Upper lobe of left lung (tissue), 4 donors: ENCODE measurements around the gene TUBB1.

ENCODE experiments used
- CTCF ChIP-seq, 6 experiments: fragments of 450-650 bp in 4 of 6; fragments of 200-600 bp in 2 of 6; sonication (generic) in 2 of 6; IDR thresholded peaks; one replicate each; pipeline ENCODE4 v1.5.1; 2016 to 2019; ENCODE audit warnings: antibody characterized with exemption in 6 of 6
- POLR2A ChIP-seq, 4 donors: fragments of 450-650 bp; IDR thresholded peaks; one replicate each; pipeline ENCODE4 v1.5.1; 2016 to 2017; ENCODE audit warnings: antibody characterized with exemption in 4 of 4, mild to moderate bottlenecking in 2 of 4

- TF ChIP-seq CTCF (IDR thresholded peaks at IDR 0.05): no peak
- no peak for TF ChIP-seq POLR2A (IDR thresholded peaks at IDR 0.05)
Observed at GRCh38 chr20:59046862-59047261, 27.6 kb downstream of the TUBB1 start.
